Coronary artery (tissue), 2 donors: ENCODE results near the gene CHKB.

ENCODE experiments used
- DNase-seq: peaks from one replicate; pipeline ENCODE4 v3.0.0-alpha.2; 2017; ENCODE audit warnings: low spot score
- H3K27ac ChIP-seq, 2 donors: fragments of 200-600 bp; sonication (generic); one replicate each; pipeline ENCODE4 v1.5.1; 2016 to 2019
- H3K4me3 ChIP-seq: fragments of 200-600 bp; sonication (generic); 2 replicates; pipeline ENCODE4 v1.5.1; 2016; ENCODE audit warnings: mild to moderate bottlenecking, moderate library complexity
- CTCF ChIP-seq: fragments of 200-600 bp; sonication (generic); IDR thresholded peaks from one replicate; pipeline ENCODE4 v1.5.1; 2019; ENCODE audit warnings: antibody characterized with exemption

CHKB gene

GRCh38 chr22:50601669-50602337, 19.2 kb upstream of the CHKB start:
- H3K4me3 ChIP-seq = no peak overlapping the region
- TF ChIP-seq CTCF = no peak
- no peak for DNase-seq
- no peak overlapping the region for H3K27ac ChIP-seq

DNA sequence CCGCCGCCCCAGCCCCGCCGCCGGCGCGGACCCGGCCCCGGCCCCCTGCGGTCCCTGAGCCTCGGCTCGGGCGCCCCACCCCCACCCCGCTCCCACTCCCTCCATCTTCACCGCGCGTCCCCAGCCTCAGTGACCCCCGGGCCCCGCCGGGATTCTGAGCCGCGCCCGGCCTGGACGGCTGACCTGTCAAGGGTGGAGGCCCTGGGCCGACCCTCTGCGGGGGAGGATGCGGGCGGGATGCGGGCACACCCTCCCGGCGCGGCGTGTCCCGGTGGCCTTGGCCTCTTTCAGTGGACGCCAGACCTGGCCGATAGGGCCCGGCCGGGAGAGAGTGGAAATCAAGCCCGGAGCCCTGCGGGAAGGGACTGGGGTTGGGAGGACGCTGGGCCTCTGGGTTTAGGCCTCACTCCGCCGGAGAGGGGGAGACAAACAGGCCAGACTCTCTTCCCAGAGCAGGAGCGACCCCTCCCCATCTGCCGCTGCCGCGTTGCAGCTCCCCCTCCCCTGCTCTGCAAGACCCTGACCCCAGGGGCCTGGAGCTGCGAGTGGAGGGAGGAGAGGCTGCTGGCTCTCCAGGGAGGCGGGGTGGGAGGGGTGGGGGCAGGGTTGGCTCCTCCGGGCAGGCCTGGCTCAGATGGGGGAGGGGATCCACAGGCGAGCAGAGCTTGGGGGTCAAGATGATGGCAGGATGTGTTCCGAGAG, 18.5 kb upstream of the CHKB start:
- TF ChIP-seq CTCF = no peak
- Histone ChIP-seq H3K27ac (no peak overlapping the region), H3K4me3 (peak overlapping the region; percentile 67)
- no peak for DNase-seq

DNA sequence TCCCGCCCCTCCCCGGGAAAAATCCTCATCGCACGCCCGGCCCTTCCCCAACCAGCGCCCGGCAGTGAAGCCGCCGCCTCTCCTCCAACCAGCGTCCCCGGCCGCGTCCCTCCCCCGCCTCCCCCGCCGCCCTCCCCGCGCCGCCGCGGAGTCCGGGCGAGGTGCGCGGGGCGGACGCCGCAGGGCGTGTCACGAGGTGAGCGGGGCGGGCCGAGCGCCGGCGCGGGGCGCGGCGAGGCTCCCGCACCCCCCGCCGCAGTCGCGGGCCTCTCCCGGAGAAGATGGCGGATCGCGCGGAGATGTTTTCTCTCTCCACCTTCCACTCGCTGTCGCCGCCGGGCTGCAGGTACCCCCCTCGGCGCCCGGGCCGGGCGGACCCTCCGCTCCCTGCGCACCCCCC, 17.9 kb upstream of the CHKB start, which contains the start of gene MAPK8IP2:
TSS of gene MAPK8IP2 (plus strand) at position 256 of the 400 bp plus-strand sequence. CDS start at position 282, 26 bp downstream.
- TF ChIP-seq CTCF = no peak
- no peak for DNase-seq
- H3K27ac ChIP-seq = no peak within 1 kb of the TSS
- peak within 1 kb of the TSS; percentile 67 for H3K4me3 ChIP-seq

DNA sequence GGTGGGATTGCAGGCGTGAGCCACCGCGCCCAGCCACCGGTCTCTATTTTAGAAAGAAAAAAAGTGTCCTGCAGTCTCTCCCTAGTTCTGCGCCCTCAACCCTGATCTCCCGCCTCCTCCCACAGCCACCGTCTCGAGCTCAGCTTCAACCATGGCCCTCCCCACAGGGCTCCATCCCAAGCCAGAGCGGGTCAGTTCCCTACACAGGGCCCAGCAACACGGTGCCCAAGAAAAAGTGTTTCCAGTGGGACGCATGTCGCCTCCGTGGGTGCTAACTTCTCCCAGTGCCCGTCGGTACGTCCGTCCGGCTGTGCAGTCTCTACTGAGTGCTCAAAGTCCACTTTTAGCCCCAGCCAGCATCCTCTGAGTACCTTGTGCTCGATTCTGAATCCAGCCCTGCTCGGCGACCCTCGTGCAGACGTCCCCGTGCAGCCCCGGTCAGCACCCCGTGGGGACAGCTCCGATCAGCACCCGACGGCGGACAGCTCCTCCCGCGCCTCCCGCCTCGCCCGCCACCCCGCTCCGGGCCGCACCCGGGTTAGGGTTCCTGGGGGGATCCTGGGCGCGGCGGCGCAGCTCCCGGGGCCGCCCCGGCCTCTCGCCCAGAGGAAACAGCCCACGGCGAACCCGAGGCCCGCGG, 17.3 kb upstream of the CHKB start:
- no peak for DNase-seq
- TF ChIP-seq CTCF = no peak
- H3K27ac ChIP-seq = no peak overlapping the region
- peak overlapping the region; percentile 67 for H3K4me3 ChIP-seq

DNA sequence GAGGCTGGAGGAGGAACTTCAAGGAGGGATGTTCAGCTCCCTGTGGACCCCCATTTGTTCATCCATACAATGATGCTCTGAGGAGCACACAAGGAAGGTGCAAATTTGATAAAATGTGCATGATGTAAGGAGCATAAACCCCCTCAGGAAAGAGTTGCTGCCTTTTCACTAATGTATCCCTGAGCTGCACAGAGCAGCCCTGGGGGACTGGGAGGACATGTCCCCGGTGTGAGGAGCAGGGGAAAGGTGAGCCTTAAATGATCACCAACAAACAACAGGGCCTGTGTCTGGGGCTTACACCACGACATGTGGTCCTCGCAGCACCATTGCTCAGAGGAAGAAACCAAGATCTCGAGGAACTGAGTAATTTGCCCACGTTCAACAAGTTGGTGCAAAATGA, 14.4 kb upstream of the CHKB start:
- TF ChIP-seq CTCF = no peak
- DNase-seq = no peak
- H3K27ac ChIP-seq = no peak overlapping the region
- H3K4me3 ChIP-seq = no peak overlapping the region

- TF ChIP-seq CTCF = no peak
- no peak for DNase-seq
- no peak overlapping the region for H3K27ac ChIP-seq
- no peak overlapping the region for H3K4me3 ChIP-seq
These were observed 12.5 kb upstream of the CHKB start for GRCh38 chr22:50595189-50595588.
